Caco-2 (cell line): ENCODE results near the gene C6orf62. TPM values are rescaled to one million over a fixed set of nuclear protein-coding genes. Genes with fewer than 3 reads are reported as not detected.

Source experiments
- BruUV-seq: library from RNA; stranded (reverse); fragments of 400-500 nt; replicated peaks from 2 replicates; lab custom pipeline; 2021; lab: Mats Ljungman, UMichigan
- CTCF ChIA-PET: fragments of 300-600 bp; sonication (Branson Sonifier 250); formaldehyde crosslinking; loops from one replicate; lab custom pipeline; 2022; ENCODE audit warnings: antibody characterized with exemption; lab: Charles Lee
- POLR2A ChIA-PET: fragments of 300-600 bp; sonication (Branson Sonifier 250); formaldehyde crosslinking; loops from one replicate; lab custom pipeline; 2022; ENCODE audit warnings: antibody characterized with exemption; lab: Charles Lee
- DNase-seq, 2 experiments: peaks; one replicate each; pipeline versions ENCODE4 v3.0.0 to v3.0.0-alpha.2; 2020 to 2022
- H3K27me3 ChIP-seq: replicated peaks from 2 replicates; pipeline ENCODE4 v1.6.0; 2011; ENCODE audit warnings: low read length; ENCODE audit not compliant: control insufficient read depth, insufficient read depth
- H3K36me3 ChIP-seq: 2 replicates; pipeline ENCODE4 v1.5.1; 2011; ENCODE audit warnings: low read length; ENCODE audit not compliant: control insufficient read depth, insufficient read depth
- H3K4me1 ChIP-seq: fragments of 250-450 bp; sonication (Bioruptor Pico); 2 replicates; pipeline ENCODE4 v1.5.1; 2020; ENCODE audit warnings: mild to moderate bottlenecking
- H3K4me3 ChIP-seq: 2 replicates; pipeline ENCODE4 v1.5.1; 2011; ENCODE audit warnings: low read depth, mild to moderate bottlenecking, control low read depth, low read length
- H3K9me3 ChIP-seq: fragments of 250-450 bp; sonication (Bioruptor Pico); 2 replicates; pipeline ENCODE4 v1.5.1; 2020; ENCODE audit warnings: mild to moderate bottlenecking, moderate library complexity
- H3K27ac Mint-ChIP-seq: one replicate; pipeline ENCODE4 v1.8.0; 2022; ENCODE audit warnings: mixed read lengths; ENCODE audit not compliant: unreplicated experiment
- H3K27me3 Mint-ChIP-seq: one replicate; pipeline ENCODE4 v1.8.0; 2022; ENCODE audit warnings: mixed read lengths; ENCODE audit not compliant: insufficient read depth, unreplicated experiment
- H3K36me3 Mint-ChIP-seq: one replicate; pipeline ENCODE4 v1.8.0; 2022; ENCODE audit warnings: mild to moderate bottlenecking, mixed read lengths; ENCODE audit not compliant: insufficient read depth, unreplicated experiment
- H3K4me1 Mint-ChIP-seq: one replicate; pipeline ENCODE4 v1.8.0; 2022; ENCODE audit warnings: low read depth, mixed read lengths; ENCODE audit not compliant: unreplicated experiment
- H3K4me3 Mint-ChIP-seq: one replicate; pipeline ENCODE4 v1.8.0; 2022; ENCODE audit warnings: mild to moderate bottlenecking, moderate library complexity, mixed read lengths; ENCODE audit not compliant: unreplicated experiment
- H3K9me3 Mint-ChIP-seq: one replicate; pipeline ENCODE4 v1.8.0; 2022; ENCODE audit warnings: mixed read lengths; ENCODE audit not compliant: unreplicated experiment
- CTCF ChIP-seq, 2 experiments: fragments of 200-600 bp in 1 of 2; IDR thresholded peaks; 1 replicate in 1 of 2; 2 replicates in 1 of 2; pipeline versions ENCODE4 v1.5.1 to v1.8.0; 2011 to 2022; ENCODE audit warnings: antibody characterized with exemption in 1 of 2, control low read depth in 1 of 2, inconsistent platforms in 1 of 2, low read depth in 1 of 2, low read length in 1 of 2, mild to moderate bottlenecking in 1 of 2, moderate library complexity in 1 of 2; ENCODE audit not compliant: insufficient read depth in 1 of 2, severe bottlenecking in 1 of 2, unreplicated experiment in 1 of 2
- intact Hi-C: fragments of 100-400 bp; cut with micrococcal nuclease; formaldehyde crosslinking; loops from one replicate; pipeline ENCODE4 v1.10.0; 2022; ENCODE audit not compliant: unreplicated experiment
- total RNA-seq: library from RNA; stranded (reverse); gene quantifications from 2 replicates; pipeline ENCODE4 v1.2.3, GENCODE V29; 2022

C6orf62 gene
- total RNA-seq, 1 experiment from 2014 or later = 74.2 TPM

GRCh38 chr6:24763578-24763977 lies 44.6 kb upstream of the C6orf62 start:
- BruUV-seq = no TSS peak
- CTCF ChIA-PET = no interaction called here
- H3K36me3 ChIP-seq = no peaks in the 10 kb centered on the region
- no peaks in the 10 kb centered on the region for H3K9me3 ChIP-seq
- POLR2A ChIA-PET = no interaction called here
- H3K36me3 Mint-ChIP-seq = no peaks in the 10 kb centered on the region
- H3K4me3 ChIP-seq = no peak overlapping the region
- no peaks in the 10 kb centered on the region for H3K9me3 Mint-ChIP-seq
- H3K4me1 Mint-ChIP-seq = peaks cover 14% of the 10 kb centered on the region
- H3K27me3 ChIP-seq = no peaks in the 10 kb centered on the region
- H3K27ac Mint-ChIP-seq = no peak overlapping the region
- H3K27me3 Mint-ChIP-seq = no peaks in the 10 kb centered on the region
- no peak for DNase-seq
- no peaks in the 10 kb centered on the region; the same call in 1 of the 2 replicates for H3K4me1 ChIP-seq
- intact Hi-C loops = no loop called here
- no peak overlapping the region for H3K4me3 Mint-ChIP-seq
- TF ChIP-seq CTCF (IDR thresholded peaks at IDR 0.05; ENCODE audit: insufficient read depth in 1 of 2, low read depth in 1 of 2, low read length in 1 of 2, severe bottlenecking in 1 of 2, unreplicated experiment in 1 of 2) = no peak

GRCh38 chr6:24761851-24762250 lies 42.9 kb upstream of the C6orf62 start:
- H3K4me3 Mint-ChIP-seq = no peak overlapping the region
- POLR2A ChIA-PET = no interaction called here
- no peaks in the 10 kb centered on the region for H3K27me3 ChIP-seq
- H3K27me3 Mint-ChIP-seq = no peaks in the 10 kb centered on the region
- H3K4me1 ChIP-seq = no peaks in the 10 kb centered on the region; the same call in 1 of the 2 replicates
- no peaks in the 10 kb centered on the region for H3K9me3 ChIP-seq
- H3K36me3 ChIP-seq = no peaks in the 10 kb centered on the region
- H3K27ac Mint-ChIP-seq = no peak overlapping the region
- H3K4me3 ChIP-seq = no peak overlapping the region
- H3K9me3 Mint-ChIP-seq = no peaks in the 10 kb centered on the region
- intact Hi-C loops = no loop called here
- peaks cover 14% of the 10 kb centered on the region for H3K4me1 Mint-ChIP-seq
- no peaks in the 10 kb centered on the region for H3K36me3 Mint-ChIP-seq
- no peak for TF ChIP-seq CTCF (IDR thresholded peaks at IDR 0.05; ENCODE audit: insufficient read depth in 1 of 2, low read depth in 1 of 2, low read length in 1 of 2, severe bottlenecking in 1 of 2, unreplicated experiment in 1 of 2)
- no TSS peak for BruUV-seq
- DNase-seq = no peak
- CTCF ChIA-PET = no interaction called here

- no TSS peak for BruUV-seq
- Mint-ChIP-seq H3K4me1 (peaks cover 14% of the 10 kb centered on the region), H3K36me3 (no peaks in the 10 kb centered on the region), H3K4me3 (no peak overlapping the region), H3K27me3 (no peaks in the 10 kb centered on the region), H3K9me3 (no peaks in the 10 kb centered on the region), H3K27ac (no peak overlapping the region)
- no peak for TF ChIP-seq CTCF (IDR thresholded peaks at IDR 0.05; ENCODE audit: insufficient read depth in 1 of 2, low read depth in 1 of 2, low read length in 1 of 2, severe bottlenecking in 1 of 2, unreplicated experiment in 1 of 2)
- no peak for DNase-seq
- Histone ChIP-seq H3K4me3 (no peak overlapping the region), H3K27me3 (no peaks in the 10 kb centered on the region), H3K4me1 (no peaks in the 10 kb centered on the region; the same call in 1 of the 2 replicates), H3K9me3 (no peaks in the 10 kb centered on the region), H3K36me3 (no peaks in the 10 kb centered on the region)
- CTCF ChIA-PET = no interaction called here
- intact Hi-C loops = no loop called here
- POLR2A ChIA-PET = no interaction called here
These were observed 42.4 kb upstream of the C6orf62 start for GRCh38 chr6:24761193-24761835.
